ENCODE measurements around the gene SNRNP25. TPM values are rescaled to one million over a fixed set of nuclear protein-coding genes. Genes with fewer than 3 reads are reported as not detected.
A peak's percentile ranks its signal among the peaks of the same experiment; 100 is the strongest.
"Not testable (repeated sequence)": the region's sequence is repeated elsewhere in the genome, so short reads cannot be mapped to it uniquely, and the experiment has no call there.

The SNRNP25 gene
- polyA plus RNA-seq, 3 donors, result 18.5 to 32.2 (median 31.6) TPM

DNA sequence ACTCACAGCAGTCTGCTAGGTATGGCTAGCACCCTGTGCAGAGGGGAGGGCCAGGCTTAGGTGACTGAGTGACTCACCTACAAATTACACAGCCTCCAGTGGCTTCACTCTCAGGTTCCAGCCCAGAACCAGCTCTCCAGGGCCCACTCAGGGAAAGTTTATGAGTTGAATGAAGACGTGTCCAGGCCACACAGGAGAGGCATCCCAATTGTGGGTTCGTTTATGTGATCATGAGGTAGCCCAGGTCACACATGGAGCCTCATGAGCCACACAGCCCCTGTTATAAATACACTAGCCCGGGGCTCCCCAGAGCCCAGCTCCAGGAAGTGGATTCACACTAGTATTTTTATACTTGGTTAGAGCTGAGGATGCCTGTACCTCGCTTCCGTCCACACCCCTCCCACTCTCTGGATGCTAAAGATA lies 27.7 kb upstream of the SNRNP25 start:
- H3K4me1 Mint-ChIP-seq; H3K9me3 ChIP-seq (replicated peaks in 1 of 2; ENCODE audit: control insufficient read depth in 1 of 2, insufficient read depth in 1 of 2, low read length in 2 of 2); H3K27me3 ChIP-seq (ENCODE audit: control insufficient read depth in 2 of 2, insufficient read depth in 2 of 2, low read length in 2 of 2); H3K4me3 Mint-ChIP-seq; H3K79me2 ChIP-seq (ENCODE audit: insufficient read depth, low read length); H3K9me3 Mint-ChIP-seq; H3K36me3 ChIP-seq (replicated peaks in 1 of 2; ENCODE audit: control insufficient read depth in 1 of 2, insufficient read depth in 2 of 2, low read length in 2 of 2); H4K20me1 ChIP-seq (ENCODE audit: insufficient read depth, low read length); H3K4me3 ChIP-seq (replicated peaks in 1 of 3; ENCODE audit: low read depth in 2 of 3, low read length in 3 of 3); H3K27ac Mint-ChIP-seq; H2AFZ ChIP-seq (ENCODE audit: insufficient read depth, low read depth, low read length, poor library complexity, severe bottlenecking); intact Hi-C loops (cut with micrococcal nuclease); H3K27ac ChIP-seq (ENCODE audit: low read depth in 1 of 2, low read length in 2 of 2); H3K36me3 Mint-ChIP-seq; DNase-seq; H3K4me2 ChIP-seq (replicated peaks; ENCODE audit: extremely low read depth, low read length, poor library complexity, severe bottlenecking); H3K27me3 Mint-ChIP-seq (ENCODE audit: low read depth in 3 of 3); H3K4me1 ChIP-seq (ENCODE audit: control insufficient read depth in 1 of 2, insufficient read depth in 2 of 2, low read length in 2 of 2); H3K9ac ChIP-seq (ENCODE audit: insufficient read depth, low read length, poor library complexity, severe bottlenecking): not testable (repeated sequence)
- no CpG with 5 or more reads among the region's 5 CpGs for WGBS (ENCODE audit: insufficient coverage)

DNA sequence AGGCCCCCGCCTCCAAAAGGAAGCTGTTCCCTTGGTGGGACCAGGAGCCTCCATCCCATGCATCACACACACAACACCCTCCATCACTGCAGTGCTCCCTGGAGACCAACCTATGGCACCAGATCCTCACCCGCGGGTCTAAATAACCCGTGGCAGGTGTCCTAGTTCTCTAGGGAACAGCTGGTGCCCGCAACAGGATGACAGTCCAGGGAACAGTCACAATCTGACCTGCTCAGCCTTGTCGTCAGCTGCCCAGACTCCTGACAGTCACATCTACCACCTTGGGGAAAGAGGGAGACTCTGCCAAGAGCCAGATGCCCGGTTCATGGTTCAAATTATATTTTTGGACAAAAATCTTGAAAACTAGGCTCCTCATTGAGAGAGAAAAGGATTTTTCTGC lies 23.0 kb upstream of the SNRNP25 start:
- H3K27me3 Mint-ChIP-seq (ENCODE audit: low read depth in 3 of 3); H3K9ac ChIP-seq (ENCODE audit: insufficient read depth, low read length, poor library complexity, severe bottlenecking); intact Hi-C loops (cut with micrococcal nuclease); H3K27me3 ChIP-seq (ENCODE audit: control insufficient read depth in 2 of 2, insufficient read depth in 2 of 2, low read length in 2 of 2); H3K4me3 Mint-ChIP-seq; H2AFZ ChIP-seq (ENCODE audit: insufficient read depth, low read depth, low read length, poor library complexity, severe bottlenecking); H3K9me3 ChIP-seq (replicated peaks in 1 of 2; ENCODE audit: control insufficient read depth in 1 of 2, insufficient read depth in 1 of 2, low read length in 2 of 2); H3K27ac ChIP-seq (ENCODE audit: low read depth in 1 of 2, low read length in 2 of 2); H3K36me3 ChIP-seq (replicated peaks in 1 of 2; ENCODE audit: control insufficient read depth in 1 of 2, insufficient read depth in 2 of 2, low read length in 2 of 2); H3K36me3 Mint-ChIP-seq; H3K4me2 ChIP-seq (replicated peaks; ENCODE audit: extremely low read depth, low read length, poor library complexity, severe bottlenecking); DNase-seq; H3K4me3 ChIP-seq (replicated peaks in 1 of 3; ENCODE audit: low read depth in 2 of 3, low read length in 3 of 3); H4K20me1 ChIP-seq (ENCODE audit: insufficient read depth, low read length); H3K27ac Mint-ChIP-seq; H3K79me2 ChIP-seq (ENCODE audit: insufficient read depth, low read length); H3K9me3 Mint-ChIP-seq: not testable (repeated sequence)
- H3K4me1 Mint-ChIP-seq, result peaks cover 17% of the 10 kb centered on the region
- no CpG with 5 or more reads among the region's 7 CpGs for WGBS (ENCODE audit: insufficient coverage)
- peaks cover 16 to 19% of the 10 kb centered on the region in 2 donors for H3K4me1 ChIP-seq (ENCODE audit: control insufficient read depth in 1 of 2, insufficient read depth in 2 of 2, low read length in 2 of 2)

DNA sequence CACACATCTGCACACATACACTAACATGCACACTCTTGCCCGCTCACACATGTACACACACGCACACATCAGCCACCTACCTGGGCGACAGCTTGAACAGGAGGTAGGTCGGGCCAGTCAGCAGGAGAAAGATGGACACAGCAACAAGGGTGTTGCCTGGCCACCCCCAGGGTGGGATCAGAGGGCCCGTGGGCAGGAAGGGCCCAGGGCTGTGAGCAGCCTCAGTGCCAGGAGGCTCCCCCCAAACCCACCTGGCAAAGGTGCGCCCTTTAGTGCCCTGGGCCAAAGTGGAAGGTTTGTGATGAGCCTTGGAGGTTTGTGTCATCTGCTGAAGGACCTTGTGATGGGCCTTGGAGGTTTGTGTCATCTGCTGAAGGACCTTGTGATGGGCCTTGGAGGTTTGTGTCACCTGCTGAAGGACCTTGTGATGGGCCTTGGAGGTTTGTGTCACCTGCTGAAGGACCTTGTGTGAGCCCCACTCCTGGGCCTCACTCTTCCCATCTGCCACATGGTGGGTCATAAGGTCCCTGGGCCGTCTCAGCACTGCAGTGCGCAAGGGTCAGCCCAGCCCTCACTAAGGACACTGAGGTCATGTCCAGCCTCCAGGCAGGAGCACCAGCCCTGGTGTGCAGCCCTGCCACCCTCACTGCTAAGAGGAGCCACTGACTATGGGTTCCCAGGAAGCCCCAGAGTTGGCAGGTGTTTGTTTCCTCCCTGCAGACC lies 20.3 kb upstream of the SNRNP25 start:
- intact Hi-C loops (cut with micrococcal nuclease); H3K9me3 ChIP-seq (replicated peaks in 1 of 2; ENCODE audit: control insufficient read depth in 1 of 2, insufficient read depth in 1 of 2, low read length in 2 of 2); H3K4me3 ChIP-seq (replicated peaks in 1 of 3; ENCODE audit: low read depth in 2 of 3, low read length in 3 of 3); H3K27ac ChIP-seq (ENCODE audit: low read depth in 1 of 2, low read length in 2 of 2); H3K4me2 ChIP-seq (replicated peaks; ENCODE audit: extremely low read depth, low read length, poor library complexity, severe bottlenecking); H3K9ac ChIP-seq (ENCODE audit: insufficient read depth, low read length, poor library complexity, severe bottlenecking); H3K4me3 Mint-ChIP-seq; H3K79me2 ChIP-seq (ENCODE audit: insufficient read depth, low read length); H3K27me3 ChIP-seq (ENCODE audit: control insufficient read depth in 2 of 2, insufficient read depth in 2 of 2, low read length in 2 of 2); H4K20me1 ChIP-seq (ENCODE audit: insufficient read depth, low read length); H3K36me3 Mint-ChIP-seq; H3K27me3 Mint-ChIP-seq (ENCODE audit: low read depth in 3 of 3); H3K9me3 Mint-ChIP-seq; H2AFZ ChIP-seq (ENCODE audit: insufficient read depth, low read depth, low read length, poor library complexity, severe bottlenecking); H3K36me3 ChIP-seq (replicated peaks in 1 of 2; ENCODE audit: control insufficient read depth in 1 of 2, insufficient read depth in 2 of 2, low read length in 2 of 2); DNase-seq: not testable (repeated sequence)
- H3K4me1 Mint-ChIP-seq, result peaks cover 37% of the 10 kb centered on the region
- 94% methylated on average over 2 of the region's 8 CpGs for WGBS (ENCODE audit: insufficient coverage)
- peak overlapping the region in 2 of 7 donors; percentile 53 to 80 for H3K27ac Mint-ChIP-seq
- H3K4me1 ChIP-seq (ENCODE audit: control insufficient read depth in 1 of 2, insufficient read depth in 2 of 2, low read length in 2 of 2), result peaks cover 29 to 33% of the 10 kb centered on the region in 2 donors

Data from CD14-positive monocyte (primary cell).